GM23248 (cell line): ENCODE measurements around the gene ASB12. TPM values are rescaled to one million over a fixed set of nuclear protein-coding genes. Genes with fewer than 3 reads are reported as not detected.
"Not testable (repeated sequence)": the region's sequence is repeated elsewhere in the genome, so short reads cannot be mapped to it uniquely, and the experiment has no call there.

ENCODE experiments used
- DNase-seq: peaks from one replicate; pipeline ENCODE4 v3.0.0-alpha.2; 2015
- H2AFZ ChIP-seq: fragments of 200-600 bp; sonication (generic); 2 replicates; pipeline ENCODE4 v1.6.1; 2016; ENCODE audit warnings: antibody characterized with exemption
- H3F3A ChIP-seq: fragments of 200-600 bp; sonication (generic); 2 replicates; pipeline ENCODE4 v1.6.1; 2016; ENCODE audit warnings: mild to moderate bottlenecking, antibody characterized with exemption, mixed run types; ENCODE audit not compliant: insufficient read depth
- H3K27ac ChIP-seq: fragments of 200-600 bp; sonication (generic); 2 replicates; pipeline ENCODE4 v1.5.1; 2016; ENCODE audit warnings: mild to moderate bottlenecking
- H3K27me3 ChIP-seq: fragments of 200-600 bp; sonication (generic); replicated peaks from 2 replicates; pipeline ENCODE4 v1.6.1; 2016; ENCODE audit warnings: mild to moderate bottlenecking; ENCODE audit not compliant: insufficient read depth
- H3K36me3 ChIP-seq: fragments of 200-600 bp; sonication (generic); 2 replicates; pipeline ENCODE4 v1.6.1; 2016; ENCODE audit warnings: low read depth, mild to moderate bottlenecking
- H3K4me1 ChIP-seq: fragments of 200-600 bp; sonication (generic); 2 replicates; pipeline ENCODE4 v1.6.1; 2016; ENCODE audit warnings: mild to moderate bottlenecking; ENCODE audit not compliant: insufficient read depth
- H3K4me2 ChIP-seq: fragments of 200-600 bp; sonication (generic); one replicate; pipeline ENCODE4 v1.6.1; 2016; ENCODE audit warnings: mild to moderate bottlenecking; ENCODE audit not compliant: unreplicated experiment
- H3K4me3 ChIP-seq: fragments of 200-600 bp; sonication (generic); 2 replicates; pipeline ENCODE4 v1.5.1; 2016; ENCODE audit warnings: mild to moderate bottlenecking
- H3K79me2 ChIP-seq: fragments of 200-600 bp; sonication (generic); 2 replicates; pipeline ENCODE4 v1.6.1; 2016; ENCODE audit warnings: mild to moderate bottlenecking; ENCODE audit not compliant: insufficient read depth
- H3K9ac ChIP-seq: fragments of 200-600 bp; sonication (generic); 2 replicates; pipeline ENCODE4 v1.6.1; 2016; ENCODE audit warnings: mild to moderate bottlenecking
- H3K9me2 ChIP-seq: fragments of 200-600 bp; sonication (generic); 2 replicates; pipeline ENCODE4 v1.6.1; 2016; ENCODE audit warnings: mixed run types, mild to moderate bottlenecking, moderate library complexity; ENCODE audit not compliant: insufficient read depth
- H3K9me3 ChIP-seq: fragments of 200-600 bp; sonication (generic); one replicate; pipeline ENCODE4 v1.6.1; 2017; ENCODE audit warnings: low read depth
- H4K20me1 ChIP-seq: fragments of 200-600 bp; sonication (generic); 2 replicates; pipeline ENCODE4 v1.6.0; 2016; ENCODE audit not compliant: insufficient read depth
- EZH2 ChIP-seq: fragments of 200-600 bp; sonication (generic); IDR thresholded peaks from 2 replicates; pipeline ENCODE4 v1.6.1; 2018; ENCODE audit warnings: antibody characterized with exemption, mild to moderate bottlenecking; ENCODE audit not compliant: insufficient read depth, poor library complexity, severe bottlenecking
- EZH2phosphoT487 ChIP-seq: fragments of 200-600 bp; sonication (generic); IDR thresholded peaks from 2 replicates; pipeline ENCODE4 v1.6.1; 2018; ENCODE audit warnings: antibody characterized with exemption, moderate library complexity, mild to moderate bottlenecking, low read depth; ENCODE audit not compliant: insufficient read depth
- WGBS, 2 experiments: methylation state at CpG; one replicate each; pipeline ENCODE4 v1.1.6; 2015 to 2017; ENCODE audit warnings: low lambda C conversion rate in 2 of 2, low coverage in 1 of 2; ENCODE audit errors: missing lambda C conversion rate in 2 of 2; 5-methylcytosine and 5-hydroxymethylcytosine counted together
- in situ Hi-C: fragments of 300-500 bp; cut with MboI; formaldehyde crosslinking; loops from 2 replicates; pipeline ENCODE4 v1.15.0; 2020
- polyA plus RNA-seq: library from polyadenylated mRNA; unstranded; fragments of >200 nt; fragmentation: Nextera tagmentation; extraction: Ambion mirVana; gene quantifications from 2 replicates; pipeline ENCODE4 v1.2.1, GENCODE V29; 2016
- total RNA-seq: library from RNA; depleted of rRNA; stranded (reverse); fragments of >200 nt; shearing (Covaris generic); gene quantifications from 2 replicates; pipeline ENCODE4 v1.2.3, GENCODE V29; 2014; rRNA removed

Gene ASB12, protein sequence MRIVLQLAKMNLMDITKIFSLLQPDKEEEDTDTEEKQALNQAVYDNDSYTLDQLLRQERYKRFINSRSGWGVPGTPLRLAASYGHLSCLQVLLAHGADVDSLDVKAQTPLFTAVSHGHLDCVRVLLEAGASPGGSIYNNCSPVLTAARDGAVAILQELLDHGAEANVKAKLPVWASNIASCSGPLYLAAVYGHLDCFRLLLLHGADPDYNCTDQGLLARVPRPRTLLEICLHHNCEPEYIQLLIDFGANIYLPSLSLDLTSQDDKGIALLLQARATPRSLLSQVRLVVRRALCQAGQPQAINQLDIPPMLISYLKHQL
- total RNA-seq: 0.22 TPM in 1 of 2 replicates, not detected in the other
- polyA plus RNA-seq: not detected in 2 replicates

- H3K9ac ChIP-seq: no peak within 1 kb of the TSS
- no peaks in the 10 kb centered on the region for H3K4me1 ChIP-seq
- in situ Hi-C loops: no loop called here
- no peak within 1 kb of the TSS for H3K4me2 ChIP-seq
- no peaks in the 10 kb centered on the region for H3K36me3 ChIP-seq
- no peak within 1 kb of the TSS for H2AFZ ChIP-seq
- H3K79me2 ChIP-seq: no peaks in the 10 kb centered on the region
- H3F3A ChIP-seq: no peaks in the 10 kb centered on the region
- H3K4me3 ChIP-seq: no peak within 1 kb of the TSS
- no peaks in the 10 kb centered on the region for H3K27me3 ChIP-seq
- no peak within 1 kb of the TSS for H3K27ac ChIP-seq
- no peaks in the 10 kb centered on the region for H3K9me3 ChIP-seq
- H4K20me1 ChIP-seq: no peaks in the 10 kb centered on the region
- no peak for DNase-seq
- H3K9me2 ChIP-seq: no peaks in the 10 kb centered on the region
- TF ChIP-seq EZH2phosphoT487: no peak
- no peak for TF ChIP-seq EZH2
- WGBS, 2 experiments: 35 to 45% methylated on average over 7 to 11 of the region's 17 CpGs
Measured at GRCh38 chrX:64230123-64230970, at the start of gene ASB12. ASB12 (minus strand) TSS chrX:64230607; CDS start chrX:64225650, 4,957 bp downstream.

DNA sequence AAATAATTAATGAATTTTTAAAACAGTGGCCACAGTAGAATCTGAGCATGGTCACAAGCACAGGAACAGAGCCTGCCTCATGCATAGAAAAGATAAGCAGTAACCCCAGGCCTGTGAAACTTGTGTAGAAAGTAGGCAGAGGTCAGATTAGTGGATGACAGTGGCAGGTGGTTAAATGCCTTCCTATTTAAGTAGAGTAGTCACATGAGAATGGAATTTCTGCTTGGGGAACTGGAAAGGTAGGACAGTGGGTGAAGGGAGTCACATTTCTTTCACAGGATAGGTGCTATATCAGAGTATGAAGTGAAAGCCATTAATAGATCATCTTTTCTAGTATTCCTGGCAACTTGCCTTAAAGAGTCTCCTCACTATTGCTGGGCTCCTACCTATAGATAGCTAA, 34.9 kb upstream of the ASB12 start:
- in situ Hi-C loops: no loop called here
- H3K4me3 ChIP-seq: no peak overlapping the region
- H3F3A ChIP-seq: no peaks in the 10 kb centered on the region
- TF ChIP-seq EZH2phosphoT487: no peak
- no peak for TF ChIP-seq EZH2
- H3K9ac ChIP-seq: no peak overlapping the region
- H3K36me3 ChIP-seq: no peaks in the 10 kb centered on the region
- no peaks in the 10 kb centered on the region for H3K9me2 ChIP-seq
- H3K27ac ChIP-seq: no peak overlapping the region
- H3K79me2 ChIP-seq: no peaks in the 10 kb centered on the region
- H4K20me1 ChIP-seq: no peaks in the 10 kb centered on the region
- H2AFZ ChIP-seq: no peak overlapping the region
- no peak for DNase-seq
- H3K27me3 ChIP-seq: no peaks in the 10 kb centered on the region
- no peaks in the 10 kb centered on the region for H3K9me3 ChIP-seq
- no peak overlapping the region for H3K4me2 ChIP-seq
- H3K4me1 ChIP-seq: no peaks in the 10 kb centered on the region

- Histone ChIP-seq H3K27me3 (no peaks in the 10 kb centered on the region), H3K4me2 (no peak overlapping the region), H3K9ac (no peak overlapping the region), H3K4me1 (no peaks in the 10 kb centered on the region), H3K36me3 (no peaks in the 10 kb centered on the region), H3K4me3 (no peak overlapping the region), H3F3A (no peaks in the 10 kb centered on the region), H4K20me1 (no peaks in the 10 kb centered on the region), H2AFZ (no peak overlapping the region), H3K9me3 (no peaks in the 10 kb centered on the region), H3K79me2 (no peaks in the 10 kb centered on the region), H3K9me2 (no peaks in the 10 kb centered on the region), H3K27ac (no peak overlapping the region)
- no peak for TF ChIP-seq EZH2
- TF ChIP-seq EZH2phosphoT487: no peak
- no peak for DNase-seq
- 0 to 2% methylated on average over 3 of the region's 3 CpGs for WGBS, 2 experiments
- in situ Hi-C loops: no loop called here
Measured at GRCh38 chrX:64229154-64229553, 1.3 kb downstream of the ASB12 start.

GRCh38 chrX:64218023-64218422, 12.4 kb downstream of the ASB12 start:
- Histone ChIP-seq H3K9me2 (no peaks in the 10 kb centered on the region), H3K27ac (no peak overlapping the region), H3K9me3 (no peaks in the 10 kb centered on the region), H3K36me3 (no peaks in the 10 kb centered on the region), H3K9ac (no peak overlapping the region), H2AFZ (no peak overlapping the region), H3K4me1 (no peaks in the 10 kb centered on the region), H3K4me2 (no peak overlapping the region), H3F3A (no peaks in the 10 kb centered on the region), H3K27me3 (no peaks in the 10 kb centered on the region), H3K4me3 (no peak overlapping the region), H4K20me1 (no peaks in the 10 kb centered on the region), H3K79me2 (no peaks in the 10 kb centered on the region)
- WGBS, 2 experiments: 48 to 71% methylated on average over 4 of the region's 4 CpGs
- no peak for DNase-seq
- in situ Hi-C loops: no loop called here
- TF ChIP-seq EZH2 (no peak), EZH2phosphoT487 (no peak)

- H3K4me2 ChIP-seq, H3K27me3 ChIP-seq, H3K27ac ChIP-seq, H3K79me2 ChIP-seq, H3K9me2 ChIP-seq, H4K20me1 ChIP-seq, H3K9ac ChIP-seq, in situ Hi-C loops, H2AFZ ChIP-seq, H3K36me3 ChIP-seq, H3K9me3 ChIP-seq, H3F3A ChIP-seq, H3K4me1 ChIP-seq, H3K4me3 ChIP-seq: not testable (repeated sequence)
- peak; percentile 1 for DNase-seq
Measured at GRCh38 chrX:64213989-64214388, 16.4 kb downstream of the ASB12 start.
